Stimulated activated naive CD8-positive, alpha-beta T cell treated with anti-CD3 and anti-CD28 coated beads, Interleukin-15, Interleukin-2, amounts not matched to agents 100 U/mL and 50 U/mL, for 24 hours (primary cell): Measurements from ENCODE around the gene GRM5.
"Not testable (repeated sequence)": the region's sequence is repeated elsewhere in the genome, so short reads cannot be mapped to it uniquely, and the experiment has no call there.

Experiments used
- ATAC-seq: fragments of 150-1000 bp; cut with Tn5 transposase; one replicate; pipeline ENCODE4 v1.10.0; 2021
- DNase-seq: peaks from one replicate; pipeline ENCODE4 v3.0.0; 2021

GRM5 gene

GRCh38 chr11:88838139-88838538 is 227.6 kb downstream of the GRM5 start:
- not testable (repeated sequence) for ATAC-seq, DNase-seq

GRCh38 chr11:88835709-88836108 is 230.1 kb downstream of the GRM5 start:
- not testable (repeated sequence) for ATAC-seq, DNase-seq

DNA sequence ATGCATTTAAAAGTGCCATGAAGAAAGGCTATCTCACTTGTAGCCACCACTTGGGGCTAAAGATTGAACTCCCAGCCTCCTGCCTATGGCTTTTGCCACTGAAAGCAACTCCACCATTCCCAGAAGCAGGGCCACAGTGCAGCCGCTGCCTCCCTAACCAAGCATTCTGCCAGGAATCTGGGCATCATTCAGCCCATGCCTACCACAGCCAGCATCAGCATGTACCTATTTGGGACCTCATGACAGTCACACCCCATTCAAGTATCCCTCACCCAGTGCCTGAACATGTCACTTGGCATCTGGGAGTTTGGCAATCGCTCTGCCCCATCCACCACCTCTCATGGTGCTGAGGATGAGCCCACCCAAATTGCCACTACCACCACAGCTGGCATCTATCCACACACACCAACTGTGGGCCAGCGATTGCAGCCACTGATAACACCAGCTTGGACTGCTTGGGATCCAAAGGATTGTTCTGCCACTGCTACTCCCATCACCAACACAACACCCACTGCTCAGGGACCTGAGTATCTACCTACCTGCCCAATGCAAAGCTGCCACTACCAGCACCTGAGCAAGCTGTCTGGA is 234.4 kb downstream of the GRM5 start:
- ATAC-seq: no peak

DNA sequence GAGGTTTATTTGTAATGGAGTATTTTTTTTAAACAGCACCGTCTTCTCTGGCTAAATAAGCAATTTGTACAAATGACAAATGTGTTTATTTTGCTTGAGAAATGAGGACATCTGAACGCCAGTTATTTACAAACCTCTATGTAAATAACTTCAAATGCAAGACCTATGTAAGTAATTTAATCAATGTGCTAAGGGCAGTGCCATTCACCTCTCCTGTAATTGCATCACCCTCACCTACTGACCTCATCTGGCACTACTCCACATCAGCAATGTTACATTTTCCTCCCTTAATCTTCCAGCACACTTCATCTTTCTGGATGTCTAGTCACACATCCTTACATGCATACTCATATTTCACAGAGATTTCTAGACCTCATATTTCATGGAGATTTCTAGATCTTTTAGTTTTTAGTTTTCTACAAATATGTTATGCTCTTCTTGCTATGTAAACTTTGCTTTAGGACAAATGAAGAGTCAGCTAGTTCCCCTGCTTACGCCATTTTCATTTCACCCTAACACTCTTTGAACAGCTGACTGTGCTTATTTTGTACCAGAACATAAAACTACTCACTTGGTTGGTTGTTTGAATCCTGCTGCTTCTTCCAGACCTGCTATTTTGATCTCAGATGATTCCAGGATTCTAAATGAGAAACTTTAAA is 238.6 kb downstream of the GRM5 start:
- DNase-seq: no peak
- ATAC-seq: no peak

More for the DNA sequence above, 234.4 kb downstream of the GRM5 start:
- no peak for DNase-seq

DNA sequence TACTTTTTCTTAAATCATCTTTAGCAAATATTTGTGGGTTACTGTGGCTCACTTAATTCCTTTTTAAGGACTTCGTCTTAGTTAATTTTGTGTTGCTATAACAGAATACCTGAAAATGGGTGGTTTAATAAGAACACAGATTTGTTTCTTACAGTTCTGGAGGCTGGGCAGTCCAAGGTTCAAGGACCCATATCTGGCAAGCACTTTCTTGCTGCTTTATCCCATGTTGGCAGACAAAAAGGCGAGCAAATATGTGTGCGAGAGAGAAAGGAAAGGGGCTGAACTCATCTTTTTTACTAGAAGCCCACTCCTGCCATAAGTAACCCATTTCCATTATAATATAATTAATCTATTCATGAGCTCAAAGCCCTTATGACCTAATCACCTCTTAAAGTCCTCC is 246.2 kb downstream of the GRM5 start:
- ATAC-seq: no peak
- no peak for DNase-seq

- DNase-seq: no peak
- ATAC-seq: no peak
Measured at GRCh38 chr11:88818978-88819377, 246.8 kb downstream of the GRM5 start.

DNA sequence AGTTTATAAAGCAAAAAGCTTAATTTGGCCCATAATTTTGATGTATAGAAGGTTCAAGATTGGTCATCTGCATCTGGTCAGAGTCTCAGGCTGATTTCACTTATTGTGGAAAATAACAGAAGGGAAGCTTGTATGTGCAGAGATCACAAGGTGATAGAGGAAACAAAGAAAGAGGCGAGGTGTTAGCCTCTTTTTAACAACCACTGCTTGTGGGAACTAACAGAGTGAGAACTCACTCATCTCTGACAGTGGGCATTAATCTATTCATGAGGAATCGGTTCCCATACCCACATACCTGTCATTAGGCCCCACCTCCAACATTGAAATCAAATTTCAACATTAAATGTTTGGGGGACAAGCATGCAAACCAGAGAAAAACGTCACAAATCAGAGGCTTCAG is 250.3 kb downstream of the GRM5 start:
- ATAC-seq (no peak), DNase-seq (no peak)

DNA sequence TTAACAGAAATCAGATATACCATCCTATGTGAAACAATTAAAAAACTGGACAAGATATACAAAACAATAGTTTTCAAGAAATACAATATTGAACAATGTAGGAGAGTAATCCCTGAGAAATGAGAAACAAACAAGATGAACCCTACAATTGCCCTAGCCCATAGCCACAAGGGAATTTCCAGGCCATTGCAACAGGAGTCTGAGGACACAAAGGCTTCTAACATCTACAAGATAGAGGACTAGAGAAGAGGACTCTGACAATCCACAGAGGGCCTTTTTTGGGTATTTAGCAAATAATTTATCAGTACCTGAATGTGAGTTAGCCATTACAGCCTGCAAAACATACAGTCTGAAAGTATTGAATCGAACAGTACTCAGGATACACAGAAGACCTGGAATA is 251.7 kb downstream of the GRM5 start:
- no peak for ATAC-seq
- DNase-seq: no peak

- ATAC-seq (no peak), DNase-seq (no peak)
Measured at GRCh38 chr11:88813233-88813915, 252.4 kb downstream of the GRM5 start.

- DNase-seq: no peak
- no peak for ATAC-seq
Measured at GRCh38 chr11:88810420-88811097, 255.2 kb downstream of the GRM5 start.

- DNase-seq (no peak), ATAC-seq (no peak)
Measured at GRCh38 chr11:88809126-88809525, 256.7 kb downstream of the GRM5 start.

DNA sequence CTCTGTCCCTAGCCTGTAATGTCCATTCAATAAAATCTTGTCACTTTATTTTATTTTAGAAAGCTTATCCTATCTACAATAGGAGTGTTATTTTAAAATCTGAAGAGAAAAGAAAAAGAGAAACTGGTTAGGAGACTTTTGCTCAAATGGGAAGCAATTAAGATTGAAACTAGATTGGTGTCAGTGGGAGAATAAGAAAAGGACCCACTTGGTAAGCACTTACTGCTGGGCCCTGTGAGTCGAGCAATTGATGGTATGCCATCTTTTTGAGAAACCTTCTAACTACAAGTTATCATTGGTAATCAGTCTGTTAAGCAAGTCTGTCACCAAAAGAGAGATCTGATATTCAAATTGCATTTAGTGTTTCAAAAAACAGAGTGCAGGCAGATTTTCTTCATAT is 258.4 kb downstream of the GRM5 start:
- no peak for ATAC-seq
- DNase-seq: no peak

DNA sequence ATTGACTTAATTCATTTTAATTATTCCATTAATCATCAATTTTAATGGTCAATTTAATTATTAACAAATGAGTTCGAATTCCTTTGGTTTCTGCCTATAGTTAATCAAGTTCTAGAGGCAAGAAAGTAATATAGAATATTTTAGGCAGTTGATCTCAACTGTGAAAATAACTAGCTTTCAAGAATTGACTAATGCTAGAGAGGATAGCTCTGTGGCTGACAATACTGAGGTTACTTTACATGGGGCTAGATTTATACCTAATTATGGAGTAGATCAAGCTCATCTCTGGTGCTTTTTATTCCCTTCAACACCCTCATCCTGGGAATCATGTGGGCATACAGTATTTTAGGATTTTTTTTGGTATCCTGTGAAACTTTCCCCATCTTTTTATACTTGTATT is 259.4 kb downstream of the GRM5 start:
- DNase-seq (no peak), ATAC-seq (no peak)

DNA sequence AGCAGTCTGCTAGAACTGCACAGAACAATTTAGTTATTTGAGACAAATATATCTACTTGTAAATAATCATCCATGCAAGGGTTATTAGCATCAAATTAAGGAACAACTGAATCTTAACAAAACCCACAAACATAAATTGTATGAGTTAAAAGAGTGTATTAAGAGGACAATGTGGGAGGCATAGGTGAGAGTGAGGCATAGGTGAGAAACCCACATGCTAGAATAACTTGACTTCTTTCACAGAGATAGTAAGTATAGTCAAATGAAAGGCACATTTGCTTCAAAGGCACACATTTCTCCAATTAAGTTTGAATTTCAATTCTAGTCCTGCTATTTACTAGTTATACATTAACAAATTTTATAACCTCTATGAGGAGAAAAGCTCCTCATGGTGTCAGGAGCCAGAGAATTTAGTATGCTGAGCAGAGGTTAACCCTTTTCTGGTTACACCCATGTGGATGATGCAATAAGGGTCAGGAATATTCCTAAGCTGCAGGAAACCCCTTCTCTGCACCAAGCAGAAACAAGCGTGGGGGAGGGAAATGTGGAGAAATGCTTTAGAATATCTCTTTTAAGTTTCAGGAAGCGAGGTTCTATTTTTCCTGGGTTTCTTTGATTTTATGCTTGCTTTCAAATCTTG is 264.2 kb downstream of the GRM5 start:
- no peak for DNase-seq
- no peak for ATAC-seq

GRCh38 chr11:88799771-88800500 is 265.8 kb downstream of the GRM5 start:
- DNase-seq: no peak
- no peak for ATAC-seq

DNA sequence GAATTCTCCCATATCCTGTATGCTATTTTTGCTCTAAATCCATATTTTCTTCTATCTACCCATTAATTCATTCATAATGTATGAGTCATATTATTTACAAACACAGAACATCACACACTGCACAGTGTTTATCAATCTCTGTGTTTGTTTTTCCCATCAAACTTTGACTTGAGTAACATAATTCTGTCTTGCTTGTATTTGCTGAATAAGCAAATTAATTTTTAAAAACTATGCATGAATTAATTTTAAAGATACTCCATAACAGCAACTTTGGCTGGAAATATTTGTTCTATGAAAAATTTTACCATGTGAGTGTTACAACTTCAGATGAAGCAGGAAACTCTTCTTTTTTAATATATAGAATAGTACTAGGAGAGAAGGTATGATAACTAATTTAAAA is 275.6 kb downstream of the GRM5 start:
- no peak for DNase-seq
- no peak for ATAC-seq

- DNase-seq: no peak
- no peak for ATAC-seq
Measured at GRCh38 chr11:88779577-88779976, 286.2 kb downstream of the GRM5 start.

GRCh38 chr11:88770475-88771079 is 295.2 kb downstream of the GRM5 start:
- DNase-seq: no peak
- no peak for ATAC-seq

DNA sequence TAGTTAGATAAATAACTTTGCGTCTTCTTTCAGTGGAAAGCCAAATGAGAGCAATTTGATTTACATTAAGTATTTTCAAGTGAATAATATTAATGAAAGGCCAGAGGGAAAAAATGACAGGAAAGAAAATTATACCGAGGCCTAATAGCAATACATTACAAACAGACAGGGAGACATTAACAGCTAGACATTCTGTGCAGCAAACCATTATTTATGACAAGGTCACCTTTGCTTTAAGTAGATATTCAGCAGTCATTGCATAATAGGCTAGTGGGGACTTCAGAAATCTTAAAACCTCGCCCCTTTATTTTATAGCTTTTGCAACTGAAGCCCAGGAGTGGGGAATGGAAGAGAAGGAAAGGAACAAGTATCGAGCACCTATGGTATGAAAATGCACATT is 321.6 kb downstream of the GRM5 start:
- ATAC-seq (no peak), DNase-seq (no peak)

GRCh38 chr11:88739524-88739923 is 326.3 kb downstream of the GRM5 start:
- ATAC-seq (no peak), DNase-seq (no peak)

GRCh38 chr11:88709567-88709966 is 356.2 kb downstream of the GRM5 start:
- DNase-seq (no peak), ATAC-seq (no peak)

GRCh38 chr11:88704485-88704884 is 361.3 kb downstream of the GRM5 start:
- no peak for DNase-seq

More at GRCh38 chr11:88704485-88704884, 361.3 kb downstream of the GRM5 start:
- no peak for ATAC-seq
